Chondrocyte (in vitro differentiated cells): ENCODE results near the gene DNAJB1. TPM values are rescaled to one million over a fixed set of nuclear protein-coding genes. Genes with fewer than 3 reads are reported as not detected.
"Not testable (repeated sequence)": the region's sequence is repeated elsewhere in the genome, so short reads cannot be mapped to it uniquely, and the experiment has no call there.

Experiments
- DNase-seq: peaks from one replicate; pipeline ENCODE4 v3.0.0; 2021; ENCODE audit warnings: mixed read lengths, low spot score
- H3K27ac Mint-ChIP-seq: one replicate; pipeline ENCODE4 v1.8.0; 2021; ENCODE audit warnings: mild to moderate bottlenecking, moderate library complexity, mixed read lengths; ENCODE audit not compliant: unreplicated experiment
- H3K27me3 Mint-ChIP-seq: 2 replicates; pipeline ENCODE4 v1.8.0; 2021; ENCODE audit warnings: low read depth, mixed read lengths
- H3K36me3 Mint-ChIP-seq: 2 replicates; pipeline ENCODE4 v1.8.0; 2021; ENCODE audit warnings: low read depth, mixed read lengths
- H3K4me1 Mint-ChIP-seq: 2 replicates; pipeline ENCODE4 v1.8.0; 2021; ENCODE audit warnings: low read depth, mild to moderate bottlenecking, mixed read lengths
- H3K4me3 Mint-ChIP-seq: one replicate; pipeline ENCODE4 v1.8.0; 2021; ENCODE audit warnings: mild to moderate bottlenecking, moderate library complexity, mixed read lengths; ENCODE audit not compliant: unreplicated experiment
- H3K9me3 Mint-ChIP-seq: 2 replicates; pipeline ENCODE4 v1.8.0; 2021; ENCODE audit warnings: low read depth, mixed read lengths
- total RNA-seq: library from RNA; stranded (reverse); gene quantifications from 3 replicates; pipeline ENCODE4 v1.2.1, GENCODE V29; 2021
- TF ChIP-seq, protein P1 (sequence below): fragments of 200-600 bp; sonication (generic); IDR thresholded peaks from 2 replicates; pipeline ENCODE4 v1.5.0; 2021; ENCODE audit warnings: antibody characterized with exemption, mild to moderate bottlenecking, moderate library complexity

The DNAJB1 gene
- total RNA-seq, 1 donor from 2014 or later = 85.1 TPM

GRCh38 chr19:14507704-14508542, 10.3 kb downstream of the DNAJB1 start:
- DNase-seq = no peak
- no peaks in the 10 kb centered on the region for H3K36me3 Mint-ChIP-seq
- TF ChIP-seq, protein P1, sequence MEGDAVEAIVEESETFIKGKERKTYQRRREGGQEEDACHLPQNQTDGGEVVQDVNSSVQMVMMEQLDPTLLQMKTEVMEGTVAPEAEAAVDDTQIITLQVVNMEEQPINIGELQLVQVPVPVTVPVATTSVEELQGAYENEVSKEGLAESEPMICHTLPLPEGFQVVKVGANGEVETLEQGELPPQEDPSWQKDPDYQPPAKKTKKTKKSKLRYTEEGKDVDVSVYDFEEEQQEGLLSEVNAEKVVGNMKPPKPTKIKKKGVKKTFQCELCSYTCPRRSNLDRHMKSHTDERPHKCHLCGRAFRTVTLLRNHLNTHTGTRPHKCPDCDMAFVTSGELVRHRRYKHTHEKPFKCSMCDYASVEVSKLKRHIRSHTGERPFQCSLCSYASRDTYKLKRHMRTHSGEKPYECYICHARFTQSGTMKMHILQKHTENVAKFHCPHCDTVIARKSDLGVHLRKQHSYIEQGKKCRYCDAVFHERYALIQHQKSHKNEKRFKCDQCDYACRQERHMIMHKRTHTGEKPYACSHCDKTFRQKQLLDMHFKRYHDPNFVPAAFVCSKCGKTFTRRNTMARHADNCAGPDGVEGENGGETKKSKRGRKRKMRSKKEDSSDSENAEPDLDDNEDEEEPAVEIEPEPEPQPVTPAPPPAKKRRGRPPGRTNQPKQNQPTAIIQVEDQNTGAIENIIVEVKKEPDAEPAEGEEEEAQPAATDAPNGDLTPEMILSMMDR = no peak
- H3K9me3 Mint-ChIP-seq = no peaks in the 10 kb centered on the region
- peak overlapping the region; percentile 96 for H3K27ac Mint-ChIP-seq
- H3K4me3 Mint-ChIP-seq = no peak overlapping the region
- H3K4me1 Mint-ChIP-seq = peaks cover 49% of the 10 kb centered on the region
- H3K27me3 Mint-ChIP-seq = no peaks in the 10 kb centered on the region

GRCh38 chr19:14505488-14506239, 12.5 kb downstream of the DNAJB1 start:
- Mint-ChIP-seq H3K4me1 (peaks cover 41% of the 10 kb centered on the region), H3K27me3 (no peaks in the 10 kb centered on the region), H3K9me3 (no peaks in the 10 kb centered on the region), H3K27ac (peak overlapping the region; percentile 95), H3K36me3 (no peaks in the 10 kb centered on the region), H3K4me3 (no peak overlapping the region)
- TF ChIP-seq, protein P1 = peak; percentile 84
- no peak for DNase-seq

GRCh38 chr19:14504575-14504974, 13.6 kb downstream of the DNAJB1 start:
- H3K4me3 Mint-ChIP-seq, H3K36me3 Mint-ChIP-seq, DNase-seq, H3K27me3 Mint-ChIP-seq, H3K9me3 Mint-ChIP-seq: not testable (repeated sequence)
- H3K4me1 Mint-ChIP-seq = peaks cover 32% of the 10 kb centered on the region
- peak overlapping the region; percentile 8 for H3K27ac Mint-ChIP-seq

DNA sequence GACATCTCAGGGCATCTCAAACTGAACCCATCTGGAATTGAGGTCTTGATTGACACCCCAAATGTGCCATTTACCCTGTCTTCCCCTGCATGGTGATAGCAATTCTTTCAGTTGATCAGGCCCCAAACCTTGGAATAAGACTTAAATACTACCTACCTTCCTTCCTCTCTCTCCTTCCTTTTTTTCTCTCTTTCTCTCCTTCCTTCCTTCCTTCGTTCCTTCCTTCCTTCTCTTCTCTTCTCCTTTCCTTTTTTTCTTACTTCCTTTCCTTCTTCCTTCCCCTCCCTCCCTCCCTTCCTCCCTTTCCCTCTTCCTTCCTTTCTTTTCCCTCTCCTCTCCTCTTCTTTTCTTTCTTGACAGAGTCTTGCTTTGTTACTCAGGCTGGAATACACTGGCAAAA, 14.9 kb downstream of the DNAJB1 start:
- Mint-ChIP-seq H3K4me3 (no peak overlapping the region), H3K27ac (no peak overlapping the region), H3K27me3 (no peaks in the 10 kb centered on the region), H3K4me1 (peaks cover 29% of the 10 kb centered on the region), H3K9me3 (no peaks in the 10 kb centered on the region), H3K36me3 (no peaks in the 10 kb centered on the region)
- no peak for DNase-seq
- TF ChIP-seq, protein P1 = no peak

DNA sequence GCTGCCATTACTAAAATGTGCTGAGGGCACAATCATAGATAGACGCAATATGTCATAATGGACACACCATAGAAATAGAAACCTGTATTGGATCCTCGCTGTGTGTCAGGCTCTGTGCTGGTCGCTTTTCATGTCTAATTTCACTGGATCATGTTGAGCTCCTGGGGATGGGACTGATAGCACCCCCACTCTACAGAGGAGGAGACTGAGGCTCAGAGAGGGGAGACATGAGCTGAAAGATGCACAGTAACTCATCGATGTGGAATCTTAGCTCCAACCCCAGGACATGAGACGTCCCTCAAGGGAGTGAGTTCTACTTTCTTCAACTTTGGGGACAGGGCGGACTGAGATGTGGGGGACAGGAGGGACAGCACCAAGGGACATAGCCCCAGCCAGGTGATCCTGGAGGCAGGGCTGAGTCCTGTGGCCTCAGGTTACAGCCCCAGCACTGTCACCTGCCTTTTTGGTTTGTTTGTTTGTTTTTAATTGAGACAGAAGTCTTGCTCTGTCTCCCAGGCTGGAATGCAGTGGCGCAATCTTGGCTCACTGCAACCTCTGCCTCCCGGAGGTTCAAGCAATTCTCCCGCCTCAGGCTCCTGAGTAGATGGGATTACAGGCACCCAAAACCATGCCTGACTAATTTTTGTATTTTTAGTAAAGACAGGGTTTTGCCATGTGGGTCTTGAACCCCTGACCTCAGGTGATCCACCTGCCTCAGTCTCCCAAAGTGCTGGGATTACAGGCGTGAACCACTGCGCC, 15.7 kb downstream of the DNAJB1 start:
- Mint-ChIP-seq H3K4me3 (no peak overlapping the region), H3K9me3 (no peaks in the 10 kb centered on the region), H3K4me1 (peaks cover 26% of the 10 kb centered on the region), H3K27ac (no peak overlapping the region), H3K27me3 (no peaks in the 10 kb centered on the region), H3K36me3 (no peaks in the 10 kb centered on the region)
- TF ChIP-seq, protein P1 = no peak
- no peak for DNase-seq
